DOHH2 (cell line): Measurements from ENCODE around the gene TIMM44.

Source experiments
- H3F3A ChIP-seq: fragments of 200-600 bp; sonication (generic), shearing (Covaris generic); 2 replicates; pipeline ENCODE4 v1.6.0; 2016; ENCODE audit warnings: antibody characterized with exemption, mild to moderate bottlenecking; ENCODE audit not compliant: control insufficient read depth, insufficient read depth
- H3K27ac ChIP-seq: fragments of 200-600 bp; sonication (generic); 2 replicates; pipeline ENCODE4 v1.5.1; 2014; ENCODE audit warnings: low read depth, mild to moderate bottlenecking, low read length, moderate library complexity
- H3K27me3 ChIP-seq: fragments of 200-600 bp; sonication (generic); 2 replicates; pipeline ENCODE4 v1.6.1; 2014; ENCODE audit warnings: mild to moderate bottlenecking, low read length, mixed read lengths; ENCODE audit not compliant: control insufficient read depth
- H3K36me3 ChIP-seq: fragments of 200-600 bp; sonication (generic); 2 replicates; pipeline ENCODE4 v1.6.1; 2014; ENCODE audit warnings: mild to moderate bottlenecking, low read length, moderate library complexity, mixed read lengths; ENCODE audit not compliant: control insufficient read depth
- H3K4me1 ChIP-seq: fragments of 200-600 bp; sonication (generic); 2 replicates; pipeline ENCODE4 v1.6.1; 2014; ENCODE audit warnings: mild to moderate bottlenecking, low read length, mixed read lengths; ENCODE audit not compliant: control insufficient read depth
- H3K4me2 ChIP-seq: fragments of 200-600 bp; sonication (generic); 2 replicates; pipeline ENCODE4 v1.6.0; 2014; ENCODE audit warnings: mild to moderate bottlenecking, low read length, moderate library complexity
- H3K4me3 ChIP-seq: fragments of 200-600 bp; sonication (generic); 2 replicates; pipeline ENCODE4 v1.5.1; 2014; ENCODE audit warnings: mild to moderate bottlenecking, low read length, mixed read lengths
- H3K79me2 ChIP-seq: fragments of 200-600 bp; sonication (generic); 2 replicates; pipeline ENCODE4 v1.6.1; 2014; ENCODE audit warnings: mild to moderate bottlenecking, low read length, mixed read lengths; ENCODE audit not compliant: control insufficient read depth
- H3K9me2 ChIP-seq: fragments of 200-600 bp; sonication (generic); replicated peaks from 2 replicates; pipeline ENCODE4 v1.6.1; 2014; ENCODE audit warnings: mild to moderate bottlenecking, low read length, mixed read lengths; ENCODE audit not compliant: control insufficient read depth
- H3K9me3 ChIP-seq: fragments of 200-600 bp; sonication (generic); 2 replicates; pipeline ENCODE4 v1.6.1; 2014; ENCODE audit warnings: antibody characterized with exemption, low read length, mixed read lengths; ENCODE audit not compliant: control insufficient read depth, insufficient read depth
- H4K20me1 ChIP-seq: fragments of 200-600 bp; sonication (generic); 2 replicates; pipeline ENCODE4 v1.6.0; 2014; ENCODE audit warnings: low read depth, mild to moderate bottlenecking, antibody characterized with exemption, low read length, moderate library complexity; ENCODE audit not compliant: control insufficient read depth, insufficient read depth
- EZH2phosphoT487 ChIP-seq: fragments of 200-600 bp; sonication (generic); IDR thresholded peaks from 2 replicates; pipeline ENCODE4 v1.6.1; 2017; ENCODE audit warnings: borderline replicate concordance, mild to moderate bottlenecking, antibody characterized with exemption, low read length, moderate library complexity, mixed read lengths
- TF ChIP-seq, protein P1 (sequence below): fragments of 200-600 bp; sonication (generic); IDR thresholded peaks from one replicate; pipeline ENCODE4 v1.5.1; 2014; ENCODE audit warnings: antibody characterized with exemption, mild to moderate bottlenecking, low read depth, low read length; ENCODE audit not compliant: poor library complexity, severe bottlenecking

Gene TIMM44

DNA sequence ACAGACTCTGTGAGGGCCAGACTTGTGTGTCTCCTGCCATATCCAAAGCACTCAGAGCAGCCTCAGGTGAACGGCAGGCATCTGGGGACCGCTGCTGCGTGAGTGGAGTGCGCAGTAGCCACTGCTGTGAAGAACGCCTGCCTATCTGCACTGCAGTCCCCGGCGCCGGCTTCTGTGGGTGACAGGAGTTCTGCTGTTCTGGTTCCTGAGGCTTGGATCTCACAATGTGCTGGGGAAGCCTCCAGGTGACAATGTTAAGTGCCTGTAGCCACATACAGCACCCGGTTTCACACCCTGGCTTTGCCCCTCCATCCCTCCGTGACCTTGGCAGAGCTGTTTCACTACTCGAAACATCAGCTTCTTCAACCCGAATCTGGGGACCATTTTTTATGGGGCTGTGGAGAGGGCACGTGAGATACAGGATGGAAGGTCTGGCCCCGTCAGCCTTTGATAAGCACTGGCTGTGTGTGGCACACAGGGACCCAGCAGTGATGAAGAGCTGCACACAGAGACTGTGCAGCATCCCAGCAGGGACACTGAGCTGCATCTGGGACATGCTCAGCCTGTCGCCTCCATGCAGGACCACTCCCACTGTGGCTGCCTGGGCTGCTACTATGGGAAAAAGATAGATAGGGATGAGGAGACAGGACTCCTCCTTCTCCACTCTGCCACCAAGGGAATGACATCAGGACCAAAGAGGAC is 33.7 kb upstream of the TIMM44 start:
- no peaks in the 10 kb centered on the region for H4K20me1 ChIP-seq
- no peaks in the 10 kb centered on the region for H3K4me1 ChIP-seq
- H3K79me2 ChIP-seq: peaks cover 24% of the 10 kb centered on the region
- H3K27ac ChIP-seq: no peak overlapping the region
- H3F3A ChIP-seq: no peaks in the 10 kb centered on the region
- no peaks in the 10 kb centered on the region for H3K9me3 ChIP-seq
- H3K4me3 ChIP-seq: no peak overlapping the region
- TF ChIP-seq, protein P1, sequence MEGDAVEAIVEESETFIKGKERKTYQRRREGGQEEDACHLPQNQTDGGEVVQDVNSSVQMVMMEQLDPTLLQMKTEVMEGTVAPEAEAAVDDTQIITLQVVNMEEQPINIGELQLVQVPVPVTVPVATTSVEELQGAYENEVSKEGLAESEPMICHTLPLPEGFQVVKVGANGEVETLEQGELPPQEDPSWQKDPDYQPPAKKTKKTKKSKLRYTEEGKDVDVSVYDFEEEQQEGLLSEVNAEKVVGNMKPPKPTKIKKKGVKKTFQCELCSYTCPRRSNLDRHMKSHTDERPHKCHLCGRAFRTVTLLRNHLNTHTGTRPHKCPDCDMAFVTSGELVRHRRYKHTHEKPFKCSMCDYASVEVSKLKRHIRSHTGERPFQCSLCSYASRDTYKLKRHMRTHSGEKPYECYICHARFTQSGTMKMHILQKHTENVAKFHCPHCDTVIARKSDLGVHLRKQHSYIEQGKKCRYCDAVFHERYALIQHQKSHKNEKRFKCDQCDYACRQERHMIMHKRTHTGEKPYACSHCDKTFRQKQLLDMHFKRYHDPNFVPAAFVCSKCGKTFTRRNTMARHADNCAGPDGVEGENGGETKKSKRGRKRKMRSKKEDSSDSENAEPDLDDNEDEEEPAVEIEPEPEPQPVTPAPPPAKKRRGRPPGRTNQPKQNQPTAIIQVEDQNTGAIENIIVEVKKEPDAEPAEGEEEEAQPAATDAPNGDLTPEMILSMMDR: no peak
- no peak for TF ChIP-seq EZH2phosphoT487
- H3K4me2 ChIP-seq: no peak overlapping the region
- H3K27me3 ChIP-seq: no peaks in the 10 kb centered on the region
- peaks cover 81% of the 10 kb centered on the region for H3K36me3 ChIP-seq
- H3K9me2 ChIP-seq: no peaks in the 10 kb centered on the region

DNA sequence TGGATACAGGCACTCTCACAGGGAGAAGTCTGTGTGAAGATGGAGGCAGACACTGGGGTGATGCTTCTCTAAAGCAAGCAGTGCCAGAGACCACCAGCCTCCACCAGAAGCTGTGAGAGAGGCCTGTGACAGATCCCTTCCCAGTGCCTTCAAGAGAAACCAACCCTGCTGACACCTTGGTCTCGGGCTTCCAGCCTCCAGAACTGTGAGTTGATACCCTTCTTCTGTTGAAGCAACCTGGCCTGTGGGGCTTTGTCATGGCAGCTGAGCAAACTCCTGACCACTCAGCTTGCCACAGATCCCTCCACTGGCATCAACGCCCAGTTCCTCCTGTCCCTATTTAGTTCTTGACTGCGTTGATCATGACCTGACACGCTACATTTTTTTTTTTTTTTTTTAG is 33.0 kb upstream of the TIMM44 start:
- Histone ChIP-seq H3K36me3 (peaks cover 78% of the 10 kb centered on the region), H3K4me2 (no peak overlapping the region), H3K79me2 (peaks cover 23% of the 10 kb centered on the region), H3K27me3 (no peaks in the 10 kb centered on the region), H3K4me1 (no peaks in the 10 kb centered on the region), H4K20me1 (no peaks in the 10 kb centered on the region), H3K27ac (no peak overlapping the region), H3K9me2 (no peaks in the 10 kb centered on the region), H3K9me3 (no peaks in the 10 kb centered on the region), H3F3A (no peaks in the 10 kb centered on the region), H3K4me3 (no peak overlapping the region)
- TF ChIP-seq EZH2phosphoT487: no peak
- TF ChIP-seq, protein P1: no peak

DNA sequence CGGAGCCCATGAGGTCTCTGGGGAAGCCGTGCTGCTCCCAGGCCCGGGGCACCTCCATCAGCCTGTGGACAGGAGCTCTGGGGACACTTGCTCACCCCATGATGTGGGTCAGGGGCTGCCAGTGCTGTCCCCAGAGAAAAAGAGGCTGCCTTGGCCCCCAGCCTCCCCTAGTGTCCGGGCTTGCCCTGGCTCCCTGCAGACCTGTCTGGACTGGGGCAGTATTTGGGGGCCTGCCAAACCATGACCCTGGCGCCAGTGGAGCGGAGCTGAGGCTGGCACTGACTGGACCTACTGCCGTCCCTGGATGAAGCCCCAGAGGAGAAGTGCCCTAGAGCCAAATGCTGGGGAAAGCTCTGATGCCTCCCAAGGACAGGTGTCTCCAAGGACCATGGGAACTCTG is 31.6 kb upstream of the TIMM44 start:
- TF ChIP-seq, protein P1: no peak
- TF ChIP-seq EZH2phosphoT487: no peak
- Histone ChIP-seq H3K9me2 (no peaks in the 10 kb centered on the region), H3K9me3 (no peaks in the 10 kb centered on the region), H3K4me2 (no peak overlapping the region), H3K4me3 (no peak overlapping the region), H3K36me3 (peaks cover 78% of the 10 kb centered on the region), H3K27ac (no peak overlapping the region), H3K27me3 (no peaks in the 10 kb centered on the region), H3K4me1 (no peaks in the 10 kb centered on the region), H3K79me2 (peaks cover 23% of the 10 kb centered on the region), H3F3A (no peaks in the 10 kb centered on the region), H4K20me1 (no peaks in the 10 kb centered on the region)
